ENCODE data around the gene WIPI1. TPM values are rescaled to one million over a fixed set of nuclear protein-coding genes. Genes with fewer than 3 reads are reported as not detected.

Gene WIPI1
- total RNA-seq, 6 experiments from 2014 or later, result 62.6 to 90.9 (median 84.9) TPM

GRCh38 chr17:68463211-68464019, 6.1 kb upstream of the WIPI1 start:
- H3K4me3 Mint-ChIP-seq, result no peak overlapping the region
- no peak for DNase-seq
- H3K36me3 Mint-ChIP-seq (ENCODE audit: low read depth), result no peaks in the 10 kb centered on the region
- no peaks in the 10 kb centered on the region for H3K9me3 Mint-ChIP-seq
- H3K27ac Mint-ChIP-seq, result no peak overlapping the region
- TF ChIP-seq CTCF (IDR thresholded peaks at IDR 0.05), result peak; percentile 66
- H3K27me3 Mint-ChIP-seq (ENCODE audit: insufficient read depth), result peaks cover 8% of the 10 kb centered on the region
- H3K4me1 Mint-ChIP-seq (ENCODE audit: low read depth), result peaks cover 36% of the 10 kb centered on the region

- H3K4me1 Mint-ChIP-seq (ENCODE audit: low read depth), result peaks cover 36% of the 10 kb centered on the region
- DNase-seq, result peak; percentile 65
- no peak overlapping the region for H3K4me3 Mint-ChIP-seq
- H3K9me3 Mint-ChIP-seq, result no peaks in the 10 kb centered on the region
- H3K36me3 Mint-ChIP-seq (ENCODE audit: low read depth), result no peaks in the 10 kb centered on the region
- H3K27me3 Mint-ChIP-seq (ENCODE audit: insufficient read depth), result peaks cover 10% of the 10 kb centered on the region
- peak; percentile 93 for TF ChIP-seq CTCF (IDR thresholded peaks at IDR 0.05)
- H3K27ac Mint-ChIP-seq, result no peak overlapping the region
Observed at GRCh38 chr17:68462381-68463210, 5.3 kb upstream of the WIPI1 start.

- Mint-ChIP-seq H3K27ac (no peak overlapping the region), H3K27me3 (ENCODE audit: insufficient read depth) (peaks cover 12% of the 10 kb centered on the region), H3K4me1 (ENCODE audit: low read depth) (peaks cover 37% of the 10 kb centered on the region), H3K9me3 (no peaks in the 10 kb centered on the region), H3K36me3 (ENCODE audit: low read depth) (no peaks in the 10 kb centered on the region), H3K4me3 (no peak overlapping the region)
- TF ChIP-seq CTCF (IDR thresholded peaks at IDR 0.05), result no peak
- DNase-seq, result no peak
Observed at GRCh38 chr17:68461589-68461988, 4.3 kb upstream of the WIPI1 start.

- TF ChIP-seq CTCF (IDR thresholded peaks at IDR 0.05), result no peak
- H3K27ac Mint-ChIP-seq, result no peak overlapping the region
- DNase-seq, result no peak
- no peaks in the 10 kb centered on the region for H3K36me3 Mint-ChIP-seq (ENCODE audit: low read depth)
- no peak overlapping the region for H3K4me3 Mint-ChIP-seq
- peaks cover 12% of the 10 kb centered on the region for H3K27me3 Mint-ChIP-seq (ENCODE audit: insufficient read depth)
- peaks cover 41% of the 10 kb centered on the region for H3K4me1 Mint-ChIP-seq (ENCODE audit: low read depth)
- no peaks in the 10 kb centered on the region for H3K9me3 Mint-ChIP-seq
Observed at GRCh38 chr17:68461122-68461539, 3.8 kb upstream of the WIPI1 start.

- peaks cover 41% of the 10 kb centered on the region for H3K4me1 Mint-ChIP-seq (ENCODE audit: low read depth)
- peaks cover 11% of the 10 kb centered on the region for H3K27me3 Mint-ChIP-seq (ENCODE audit: insufficient read depth)
- no peak for DNase-seq
- no peak for TF ChIP-seq CTCF (IDR thresholded peaks at IDR 0.05)
- H3K9me3 Mint-ChIP-seq, result no peaks in the 10 kb centered on the region
- H3K4me3 Mint-ChIP-seq, result no peak overlapping the region
- H3K36me3 Mint-ChIP-seq (ENCODE audit: low read depth), result no peaks in the 10 kb centered on the region
- H3K27ac Mint-ChIP-seq, result no peak overlapping the region
Observed at GRCh38 chr17:68460715-68461114, 3.4 kb upstream of the WIPI1 start.

All from HFFc6 (cell line).